HEK293 (cell line): ENCODE data around the gene PFDN5.

ENCODE experiments used
- REST ChIP-seq: fragments of 450-650 bp; formaldehyde crosslinking; IDR thresholded peaks from 2 replicates; pipeline ENCODE4 v1.5.1; 2016; ENCODE audit warnings: missing biosample characterization, missing genetic modification characterization
- ZNF768 ChIP-seq: fragments of 450-650 bp; formaldehyde crosslinking; IDR thresholded peaks from 2 replicates; pipeline ENCODE4 v1.5.1; 2018; ENCODE audit warnings: missing biosample characterization, mild to moderate bottlenecking, missing genetic modification characterization

- TF ChIP-seq REST (tag by site-specific recombination) (no peak), ZNF768 (no peak)
These were observed 40.4 kb upstream of the PFDN5 start for GRCh38 chr12:53254816-53255545.
